ENCODE results near the gene GPC5. TPM values are rescaled to one million over a fixed set of nuclear protein-coding genes. Genes with fewer than 3 reads are reported as not detected.

The GPC5 gene
- total RNA-seq, 1 experiment from 2014 or later, result 0.15 TPM

- Histone ChIP-seq H2AFZ (ENCODE audit: low read length) (no peak overlapping the region), H2BK5ac (ENCODE audit: insufficient read length, low read length) (no peak overlapping the region), H3K79me1 (ENCODE audit: insufficient read depth, low read depth, low read length, poor library complexity, severe bottlenecking) (no peaks in the 10 kb centered on the region), H3K4me2 (ENCODE audit: insufficient read depth, insufficient read length, low read length) (no peak overlapping the region), H4K91ac (ENCODE audit: insufficient read length, low read depth, low read length) (no peak overlapping the region), H2BK12ac (ENCODE audit: insufficient read length, low read depth, low read length) (no peak overlapping the region), H2BK120ac (ENCODE audit: low read depth, low read length, poor library complexity, severe bottlenecking) (no peak overlapping the region), H2AK5ac (ENCODE audit: insufficient read length, low read length) (no peak overlapping the region), H2BK20ac (ENCODE audit: low read depth, low read length, poor library complexity, severe bottlenecking) (no peak overlapping the region), H3K9ac (ENCODE audit: extremely low read depth, insufficient read length, low read length) (no peak overlapping the region), H3K79me2 (ENCODE audit: insufficient read depth, low read length) (no peaks in the 10 kb centered on the region), H3K9me3 (ENCODE audit: control insufficient read depth, low read depth, low read length) (no peaks in the 10 kb centered on the region), H3K4ac (ENCODE audit: low read depth, low read length) (no peak overlapping the region), H4K8ac (replicated peaks; ENCODE audit: insufficient read length, low read depth, low read length) (no peak overlapping the region), H3K4me1 (ENCODE audit: insufficient read depth, low read length) (no peaks in the 10 kb centered on the region), H3K18ac (ENCODE audit: insufficient read length, low read depth, low read length) (no peak overlapping the region), H3K27me3 (ENCODE audit: insufficient read depth, low read length) (no peaks in the 10 kb centered on the region), H3K23me2 (ENCODE audit: insufficient read length, low read depth, low read length, poor library complexity, severe bottlenecking) (no peaks in the 10 kb centered on the region), H2BK15ac (ENCODE audit: low read depth, low read length) (no peak overlapping the region), H4K5ac (ENCODE audit: insufficient read length, low read depth, low read length) (no peak overlapping the region), H3K23ac (ENCODE audit: insufficient read length, low read depth, low read length) (no peak overlapping the region), H4K20me1 (ENCODE audit: control insufficient read depth, insufficient read depth, insufficient read length) (no peaks in the 10 kb centered on the region), H3K56ac (ENCODE audit: insufficient read length, low read depth, low read length) (no peak overlapping the region), H3K14ac (ENCODE audit: insufficient read depth, low read length) (no peak overlapping the region), H3K27ac (ENCODE audit: insufficient read length, low read depth, low read length) (no peak overlapping the region), H3T11ph (ENCODE audit: low read length) (no peak overlapping the region)
- Mint-ChIP-seq H3K27ac (no peak overlapping the region), H3K4me1 (no peaks in the 10 kb centered on the region), H3K27me3 (ENCODE audit: low read depth) (no peaks in the 10 kb centered on the region; the same call in 1 of the 2 replicates), H3K9me3 (no peaks in the 10 kb centered on the region), H3K4me3 (no peak overlapping the region), H3K36me3 (ENCODE audit: insufficient read depth in 1 of 3, low read depth in 3 of 3) (no peaks in the 10 kb centered on the region)
- TF ChIP-seq, protein P1, sequence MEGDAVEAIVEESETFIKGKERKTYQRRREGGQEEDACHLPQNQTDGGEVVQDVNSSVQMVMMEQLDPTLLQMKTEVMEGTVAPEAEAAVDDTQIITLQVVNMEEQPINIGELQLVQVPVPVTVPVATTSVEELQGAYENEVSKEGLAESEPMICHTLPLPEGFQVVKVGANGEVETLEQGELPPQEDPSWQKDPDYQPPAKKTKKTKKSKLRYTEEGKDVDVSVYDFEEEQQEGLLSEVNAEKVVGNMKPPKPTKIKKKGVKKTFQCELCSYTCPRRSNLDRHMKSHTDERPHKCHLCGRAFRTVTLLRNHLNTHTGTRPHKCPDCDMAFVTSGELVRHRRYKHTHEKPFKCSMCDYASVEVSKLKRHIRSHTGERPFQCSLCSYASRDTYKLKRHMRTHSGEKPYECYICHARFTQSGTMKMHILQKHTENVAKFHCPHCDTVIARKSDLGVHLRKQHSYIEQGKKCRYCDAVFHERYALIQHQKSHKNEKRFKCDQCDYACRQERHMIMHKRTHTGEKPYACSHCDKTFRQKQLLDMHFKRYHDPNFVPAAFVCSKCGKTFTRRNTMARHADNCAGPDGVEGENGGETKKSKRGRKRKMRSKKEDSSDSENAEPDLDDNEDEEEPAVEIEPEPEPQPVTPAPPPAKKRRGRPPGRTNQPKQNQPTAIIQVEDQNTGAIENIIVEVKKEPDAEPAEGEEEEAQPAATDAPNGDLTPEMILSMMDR (conservative IDR thresholded peaks at IDR 0.05), result no peak
- DNase-seq, result no peak
- no CpG with 5 or more reads among the region's 6 CpGs for WGBS (ENCODE audit: extremely low coverage, insufficient read length, low lambda C conversion rate)
Measured at GRCh38 chr13:91417660-91418325, 19.4 kb downstream of the GPC5 start.

Measured in H9 (cell line).